Esophagus muscularis mucosa (tissue), 3 donors: ENCODE data around the gene SLC16A14.

Experiments used
- POLR2A ChIP-seq: fragments of 450-650 bp; IDR thresholded peaks from one replicate; pipeline ENCODE4 v1.6.1; 2017; ENCODE audit warnings: antibody characterized with exemption, moderate library complexity, mild to moderate bottlenecking, low read depth
- POLR2AphosphoS5 ChIP-seq, 2 donors: sonication (generic); formaldehyde crosslinking; IDR thresholded peaks; one replicate each; pipeline ENCODE4 v1.6.1; 2017; ENCODE audit warnings: antibody characterized with exemption in 2 of 2
- TF ChIP-seq, protein P1 (sequence below), 3 experiments: fragments of 200-600 bp in 2 of 3; fragments of 450-650 bp in 1 of 3; sonication (generic) in 2 of 3; IDR thresholded peaks; one replicate each; pipeline ENCODE4 v1.5.1; 2017 to 2019; ENCODE audit warnings: antibody characterized with exemption in 3 of 3, mild to moderate bottlenecking in 2 of 3, moderate library complexity in 1 of 3

DNA sequence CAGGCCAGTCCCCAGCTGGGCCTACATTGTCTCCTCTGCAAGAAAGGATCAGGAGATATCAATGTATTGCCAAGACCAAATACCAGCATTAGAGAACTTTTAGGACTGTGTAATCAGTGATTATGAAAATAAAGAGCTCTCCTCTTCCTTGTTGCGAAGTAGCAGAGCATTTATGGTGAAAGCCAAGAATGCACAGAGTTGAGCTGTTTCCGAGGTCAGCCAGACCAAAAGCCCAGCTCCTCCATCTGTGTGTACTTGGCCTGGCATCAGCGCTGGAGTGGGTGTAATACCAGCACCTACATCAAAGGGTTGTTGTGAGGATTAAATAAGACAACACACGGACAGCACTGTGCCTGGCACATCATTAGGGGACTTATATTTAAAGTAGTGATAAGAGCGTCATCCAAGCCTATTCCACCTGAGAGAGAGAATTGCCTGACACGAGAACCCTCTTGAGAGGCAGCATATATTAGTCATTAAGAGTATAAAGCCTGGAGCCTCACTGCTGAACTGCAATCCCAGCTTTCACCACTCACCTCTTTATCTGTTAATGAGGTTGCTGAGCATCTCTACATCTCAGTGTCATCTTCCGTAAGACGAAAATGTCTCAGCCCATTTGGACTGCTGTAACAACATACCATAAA, 7.4 kb upstream of the SLC16A14 start:
- TF ChIP-seq POLR2AphosphoS5 (IDR thresholded peaks at IDR 0.05), result no peak
- TF ChIP-seq, protein P1, sequence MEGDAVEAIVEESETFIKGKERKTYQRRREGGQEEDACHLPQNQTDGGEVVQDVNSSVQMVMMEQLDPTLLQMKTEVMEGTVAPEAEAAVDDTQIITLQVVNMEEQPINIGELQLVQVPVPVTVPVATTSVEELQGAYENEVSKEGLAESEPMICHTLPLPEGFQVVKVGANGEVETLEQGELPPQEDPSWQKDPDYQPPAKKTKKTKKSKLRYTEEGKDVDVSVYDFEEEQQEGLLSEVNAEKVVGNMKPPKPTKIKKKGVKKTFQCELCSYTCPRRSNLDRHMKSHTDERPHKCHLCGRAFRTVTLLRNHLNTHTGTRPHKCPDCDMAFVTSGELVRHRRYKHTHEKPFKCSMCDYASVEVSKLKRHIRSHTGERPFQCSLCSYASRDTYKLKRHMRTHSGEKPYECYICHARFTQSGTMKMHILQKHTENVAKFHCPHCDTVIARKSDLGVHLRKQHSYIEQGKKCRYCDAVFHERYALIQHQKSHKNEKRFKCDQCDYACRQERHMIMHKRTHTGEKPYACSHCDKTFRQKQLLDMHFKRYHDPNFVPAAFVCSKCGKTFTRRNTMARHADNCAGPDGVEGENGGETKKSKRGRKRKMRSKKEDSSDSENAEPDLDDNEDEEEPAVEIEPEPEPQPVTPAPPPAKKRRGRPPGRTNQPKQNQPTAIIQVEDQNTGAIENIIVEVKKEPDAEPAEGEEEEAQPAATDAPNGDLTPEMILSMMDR (IDR thresholded peaks at IDR 0.05), result no peak
- TF ChIP-seq POLR2A, result no peak
